Right lobe of liver (tissue), 6 donors: Measurements from ENCODE around the gene KLRG1. TPM values are rescaled to one million over a fixed set of nuclear protein-coding genes. Genes with fewer than 3 reads are reported as not detected.

Source experiments
- ATAC-seq, 4 donors: fragments of 200-7000 bp; cut with Tn5 transposase; one replicate each; pipeline ENCODE4 v1.9.1; 2020; ENCODE audit warnings: mild to moderate bottlenecking in 4 of 4, moderate library complexity in 4 of 4
- DNase-seq, 3 donors: peaks; one replicate each; pipeline ENCODE4 v3.0.0-alpha.2; 2020
- H3K27ac ChIP-seq, 3 donors: fragments of 200-600 bp; one replicate each; pipeline ENCODE4 v1.8.0; 2022
- H3K27me3 ChIP-seq, 2 donors: fragments of 200-600 bp; one replicate each; pipeline ENCODE4 v1.8.0; 2022
- H3K36me3 ChIP-seq, 4 donors: fragments of 200-600 bp; sonication (generic) in 1 of 4; one replicate each; pipeline versions ENCODE4 v1.5.1 to v1.8.0; 2017 to 2022; ENCODE audit warnings: control low read depth in 1 of 4
- H3K4me1 ChIP-seq, 4 donors: fragments of 200-600 bp; sonication (generic) in 1 of 4; one replicate each; pipeline versions ENCODE4 v1.5.1 to v1.8.0; 2017 to 2022; ENCODE audit warnings: control low read depth in 1 of 4
- H3K4me3 ChIP-seq, 3 donors: fragments of 200-600 bp; one replicate each; pipeline ENCODE4 v1.8.0; 2022
- H3K9me3 ChIP-seq, 4 donors: fragments of 200-600 bp; sonication (generic) in 1 of 4; one replicate each; pipeline versions ENCODE4 v1.5.1 to v1.8.0; 2017 to 2022; ENCODE audit warnings: control low read depth in 1 of 4
- POLR2A ChIP-seq: fragments of 450-650 bp; IDR thresholded peaks from one replicate; pipeline ENCODE4 v1.6.1; 2017; ENCODE audit warnings: antibody characterized with exemption, mild to moderate bottlenecking
- WGBS: methylation state at CpG from one replicate; pipeline ENCODE4 v1.1.6; 2018; ENCODE audit warnings: low coverage, low lambda C conversion rate; ENCODE audit not compliant: insufficient coverage; ENCODE audit errors: missing lambda C conversion rate; 5-methylcytosine and 5-hydroxymethylcytosine counted together
- intact Hi-C, 2 donors: fragments of 100-400 bp; cut with DNase I; formaldehyde crosslinking; loops; one replicate each; pipeline versions ENCODE4 v1.11.2 to v1.14.1; 2022
- total RNA-seq, 6 experiments: library from RNA; depleted of rRNA in 2 of 6; stranded (reverse); fragments of >200 nt in 2 of 6; fragmentation: NEBNext Ultra II Directional in 3 of 6; extraction: Animal tissue kit (Norgen Biotek cat#: 25700) in 3 of 6; gene quantifications; one replicate each; pipeline versions ENCODE4 v1.1.0 to v1.2.4, GENCODE V29; 2016 to 2023
- TF ChIP-seq, protein P1 (sequence below), 4 donors: fragments of 200-600 bp in 3 of 4; fragments of 450-650 bp in 1 of 4; IDR thresholded peaks; one replicate each; pipeline versions ENCODE4 v1.5.1 to v1.8.0; 2016 to 2022; ENCODE audit warnings: antibody characterized with exemption in 4 of 4, mild to moderate bottlenecking in 2 of 4
- donor health status: DM: no; HTN: yes; CAD: no.
- donor health status: DM: no; HTN: no; CAD: no.
- donor health status: DM: no; HTN: no; CAD: no.
- donor health status: DM: no; HTN: yes; CAD: no.
- donor health status: DM: no; HTN: yes; CAD: no.

The KLRG1 gene
- total RNA-seq, 6 experiments from 2014 or later, result 1.3 to 2.7 (median 1.6) TPM

- Histone ChIP-seq H3K36me3 (no peaks in the 10 kb centered on the region), H3K27ac (no peak overlapping the region), H3K27me3 (no peaks in the 10 kb centered on the region), H3K4me3 (no peak overlapping the region), H3K9me3 (no peaks in the 10 kb centered on the region), H3K4me1 (no peaks in the 10 kb centered on the region)
- DNase-seq (no peak), ATAC-seq (no peak)
- intact Hi-C loops, result no loop called here
- TF ChIP-seq, protein P1, sequence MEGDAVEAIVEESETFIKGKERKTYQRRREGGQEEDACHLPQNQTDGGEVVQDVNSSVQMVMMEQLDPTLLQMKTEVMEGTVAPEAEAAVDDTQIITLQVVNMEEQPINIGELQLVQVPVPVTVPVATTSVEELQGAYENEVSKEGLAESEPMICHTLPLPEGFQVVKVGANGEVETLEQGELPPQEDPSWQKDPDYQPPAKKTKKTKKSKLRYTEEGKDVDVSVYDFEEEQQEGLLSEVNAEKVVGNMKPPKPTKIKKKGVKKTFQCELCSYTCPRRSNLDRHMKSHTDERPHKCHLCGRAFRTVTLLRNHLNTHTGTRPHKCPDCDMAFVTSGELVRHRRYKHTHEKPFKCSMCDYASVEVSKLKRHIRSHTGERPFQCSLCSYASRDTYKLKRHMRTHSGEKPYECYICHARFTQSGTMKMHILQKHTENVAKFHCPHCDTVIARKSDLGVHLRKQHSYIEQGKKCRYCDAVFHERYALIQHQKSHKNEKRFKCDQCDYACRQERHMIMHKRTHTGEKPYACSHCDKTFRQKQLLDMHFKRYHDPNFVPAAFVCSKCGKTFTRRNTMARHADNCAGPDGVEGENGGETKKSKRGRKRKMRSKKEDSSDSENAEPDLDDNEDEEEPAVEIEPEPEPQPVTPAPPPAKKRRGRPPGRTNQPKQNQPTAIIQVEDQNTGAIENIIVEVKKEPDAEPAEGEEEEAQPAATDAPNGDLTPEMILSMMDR (IDR thresholded peaks at IDR 0.05), result no peak
- no peak for TF ChIP-seq POLR2A
- 62% methylated on average over 1 of the region's 1 CpG for WGBS
These were observed 1.7 kb upstream of the KLRG1 start for GRCh38 chr12:8987685-8988084.

DNA sequence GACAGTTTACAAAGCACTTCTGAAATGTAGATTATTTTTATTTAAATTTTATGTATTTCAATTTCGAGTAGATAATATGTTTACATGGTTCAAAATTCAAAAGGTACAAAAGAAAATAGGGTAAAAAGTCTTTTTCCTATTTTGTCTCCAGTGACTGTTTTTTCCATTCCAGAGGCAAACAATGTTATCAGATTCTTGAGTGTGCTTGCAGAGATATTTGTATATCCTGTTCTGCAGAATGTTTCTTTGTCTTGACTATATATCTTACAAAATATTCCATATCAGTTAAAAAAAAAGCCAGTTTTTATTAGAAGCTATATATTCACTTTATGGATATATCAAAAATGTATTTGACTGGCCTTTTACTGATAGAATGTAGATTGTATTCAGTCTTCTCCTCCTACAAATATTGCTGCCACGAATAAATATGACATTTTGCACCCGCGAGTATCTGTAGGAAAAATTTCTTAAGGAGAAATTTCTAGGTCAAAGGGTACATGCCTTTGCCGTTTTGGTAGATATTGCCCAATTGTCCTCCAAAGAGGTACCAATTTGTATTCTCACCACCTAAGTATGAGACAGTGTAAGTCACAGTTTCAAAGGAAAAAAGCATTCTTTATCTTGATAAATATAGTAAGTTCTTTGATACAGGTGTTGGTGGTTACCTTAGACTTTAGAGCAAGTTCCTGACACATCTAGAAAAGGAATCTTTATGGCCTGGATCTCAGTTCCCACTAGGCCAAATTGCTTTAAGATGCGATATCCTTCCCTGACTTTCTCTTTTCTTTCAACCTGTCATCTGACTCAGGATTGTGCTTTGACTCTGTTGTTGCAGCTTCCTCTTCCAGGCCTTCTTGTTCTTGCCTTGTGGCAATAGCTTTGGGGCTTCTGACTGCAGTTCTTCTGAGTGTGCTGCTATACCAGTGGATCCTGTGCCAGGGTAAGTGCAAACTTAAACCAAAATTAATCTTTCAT lies 2.3 kb downstream of the KLRG1 start:
- no peak for TF ChIP-seq POLR2A
- TF ChIP-seq, protein P1 (IDR thresholded peaks at IDR 0.05), result no peak
- Histone ChIP-seq H3K4me3 (no peak overlapping the region), H3K27ac (no peak overlapping the region), H3K36me3 (no peaks in the 10 kb centered on the region), H3K9me3 (no peaks in the 10 kb centered on the region), H3K27me3 (no peaks in the 10 kb centered on the region), H3K4me1 (no peaks in the 10 kb centered on the region)
- intact Hi-C loops, result no loop called here
- peak in 3 of 4 donors; percentile 43 to 58 (median 49) for ATAC-seq
- no peak for DNase-seq
- 27% methylated on average over 6 of the region's 6 CpGs for WGBS

DNA sequence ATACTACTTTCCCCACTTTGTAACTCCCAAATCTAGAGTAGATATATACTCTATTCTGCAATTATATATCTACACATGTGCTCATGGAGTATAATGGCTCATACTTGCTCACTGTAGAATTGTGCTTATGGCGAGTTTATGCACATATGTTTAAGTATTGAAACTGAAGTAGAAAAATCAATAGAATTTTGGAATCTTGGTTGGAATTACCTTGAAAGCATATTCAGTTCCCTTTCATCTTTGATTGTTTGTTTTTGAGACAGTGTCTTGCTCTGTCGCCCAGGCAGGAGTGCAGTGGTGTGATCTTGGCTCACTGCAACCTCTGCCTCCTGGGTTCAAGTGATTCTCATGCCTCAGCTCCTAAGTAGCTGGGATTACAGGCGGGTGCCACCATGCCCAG lies 4.5 kb downstream of the KLRG1 start:
- ATAC-seq, result no peak
- 88% methylated on average over 3 of the region's 3 CpGs for WGBS
- H3K36me3 ChIP-seq, result no peaks in the 10 kb centered on the region
- no peak overlapping the region for H3K27ac ChIP-seq
- no peak for DNase-seq
- H3K27me3 ChIP-seq, result no peaks in the 10 kb centered on the region
- TF ChIP-seq, protein P1 (IDR thresholded peaks at IDR 0.05), result no peak
- no peak for TF ChIP-seq POLR2A
- intact Hi-C loops, result no loop called here
- H3K4me1 ChIP-seq, result no peaks in the 10 kb centered on the region
- H3K4me3 ChIP-seq, result no peak overlapping the region
- H3K9me3 ChIP-seq, result no peaks in the 10 kb centered on the region

DNA sequence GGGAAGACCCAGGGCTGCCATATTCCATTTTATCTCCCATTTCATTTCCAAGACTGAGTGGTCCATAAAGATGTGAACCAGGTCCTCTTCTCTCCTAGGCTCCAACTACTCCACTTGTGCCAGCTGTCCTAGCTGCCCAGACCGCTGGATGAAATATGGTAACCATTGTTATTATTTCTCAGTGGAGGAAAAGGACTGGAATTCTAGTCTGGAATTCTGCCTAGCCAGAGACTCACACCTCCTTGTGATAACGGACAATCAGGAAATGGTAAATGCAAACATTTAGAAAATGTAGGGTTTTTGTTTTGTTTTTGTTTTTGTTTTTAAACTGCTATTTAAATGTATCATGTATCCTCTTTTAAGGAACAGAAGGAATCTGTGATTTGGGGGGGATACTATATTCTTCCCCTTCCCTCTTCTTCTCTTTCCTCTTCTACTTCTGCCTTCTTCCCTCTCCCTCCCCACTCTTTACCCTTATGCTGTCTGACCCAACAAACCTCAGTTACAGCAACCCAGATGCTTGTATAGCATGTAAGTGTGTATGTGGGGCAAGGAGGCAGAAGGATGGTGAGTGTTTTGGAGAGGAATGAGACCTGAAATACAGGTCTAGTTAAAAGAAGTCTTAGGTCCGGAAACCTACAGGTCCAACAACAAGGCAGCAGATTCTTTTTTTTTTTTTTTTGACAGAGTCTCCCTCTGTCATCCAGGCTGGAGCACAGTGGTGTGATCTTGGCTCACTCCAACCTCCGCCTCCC lies 5.9 kb downstream of the KLRG1 start:
- H3K9me3 ChIP-seq, result no peaks in the 10 kb centered on the region
- TF ChIP-seq, protein P1 (IDR thresholded peaks at IDR 0.05), result no peak
- TF ChIP-seq POLR2A, result no peak
- intact Hi-C loops, result no loop called here
- H3K4me1 ChIP-seq, result no peaks in the 10 kb centered on the region
- H3K4me3 ChIP-seq, result no peak overlapping the region
- DNase-seq (no peak), ATAC-seq (no peak)
- H3K27ac ChIP-seq, result no peak overlapping the region
- no peaks in the 10 kb centered on the region for H3K36me3 ChIP-seq
- 73% methylated on average over 3 of the region's 4 CpGs for WGBS
- H3K27me3 ChIP-seq, result no peaks in the 10 kb centered on the region
